HG03280 (cell line): ENCODE results near the gene PDP2.
A peak's percentile ranks its signal among the peaks of the same experiment; 100 is the strongest.
"Not testable (repeated sequence)": the region's sequence is repeated elsewhere in the genome, so short reads cannot be mapped to it uniquely, and the experiment has no call there.

Experiments used
- ATAC-seq: cut with Tn5 transposase; IDR thresholded peaks from one replicate; pipeline ENCODE4 v1.9.1; 2021; ENCODE audit warnings: mild to moderate bottlenecking, moderate library complexity; ENCODE audit not compliant: unreplicated experiment

Gene PDP2

DNA sequence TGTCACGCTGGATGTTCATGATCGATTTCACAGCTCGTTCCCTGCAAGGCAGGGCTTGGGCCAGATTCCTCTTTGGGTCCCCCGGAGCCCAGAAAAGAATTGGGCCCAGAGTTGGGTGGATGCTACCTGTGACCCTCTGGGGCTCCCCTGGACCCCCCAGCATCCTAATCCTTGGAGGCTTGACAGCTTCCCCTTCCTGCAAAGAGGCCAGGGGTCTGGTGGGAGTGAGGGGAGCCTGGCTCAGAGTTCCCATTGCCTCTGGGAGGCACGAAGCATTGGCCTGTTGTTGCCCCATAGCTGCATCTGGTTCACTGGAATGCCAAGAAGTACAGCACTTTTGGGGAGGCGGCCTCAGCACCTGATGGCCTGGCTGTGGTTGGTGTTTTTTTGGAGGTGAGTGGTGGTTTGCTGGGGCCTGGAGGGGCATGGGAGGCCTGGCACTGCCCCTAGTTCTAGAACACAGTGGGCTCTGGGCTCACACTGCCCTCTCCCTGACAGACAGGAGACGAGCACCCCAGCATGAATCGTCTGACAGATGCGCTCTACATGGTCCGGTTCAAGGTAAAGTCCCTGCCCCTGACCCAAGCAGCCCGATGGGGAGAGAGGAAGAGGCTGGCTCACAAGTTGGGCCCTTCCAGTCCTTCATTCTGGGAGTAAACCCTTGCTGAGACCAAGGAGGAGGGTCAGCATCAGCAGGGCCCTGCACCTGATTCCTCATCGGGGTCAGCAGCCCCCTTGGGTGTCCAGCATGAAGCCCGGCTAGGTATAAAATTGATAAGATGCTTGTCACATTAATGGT, 28.9 kb upstream of the PDP2 start:
- no peak for ATAC-seq

DNA sequence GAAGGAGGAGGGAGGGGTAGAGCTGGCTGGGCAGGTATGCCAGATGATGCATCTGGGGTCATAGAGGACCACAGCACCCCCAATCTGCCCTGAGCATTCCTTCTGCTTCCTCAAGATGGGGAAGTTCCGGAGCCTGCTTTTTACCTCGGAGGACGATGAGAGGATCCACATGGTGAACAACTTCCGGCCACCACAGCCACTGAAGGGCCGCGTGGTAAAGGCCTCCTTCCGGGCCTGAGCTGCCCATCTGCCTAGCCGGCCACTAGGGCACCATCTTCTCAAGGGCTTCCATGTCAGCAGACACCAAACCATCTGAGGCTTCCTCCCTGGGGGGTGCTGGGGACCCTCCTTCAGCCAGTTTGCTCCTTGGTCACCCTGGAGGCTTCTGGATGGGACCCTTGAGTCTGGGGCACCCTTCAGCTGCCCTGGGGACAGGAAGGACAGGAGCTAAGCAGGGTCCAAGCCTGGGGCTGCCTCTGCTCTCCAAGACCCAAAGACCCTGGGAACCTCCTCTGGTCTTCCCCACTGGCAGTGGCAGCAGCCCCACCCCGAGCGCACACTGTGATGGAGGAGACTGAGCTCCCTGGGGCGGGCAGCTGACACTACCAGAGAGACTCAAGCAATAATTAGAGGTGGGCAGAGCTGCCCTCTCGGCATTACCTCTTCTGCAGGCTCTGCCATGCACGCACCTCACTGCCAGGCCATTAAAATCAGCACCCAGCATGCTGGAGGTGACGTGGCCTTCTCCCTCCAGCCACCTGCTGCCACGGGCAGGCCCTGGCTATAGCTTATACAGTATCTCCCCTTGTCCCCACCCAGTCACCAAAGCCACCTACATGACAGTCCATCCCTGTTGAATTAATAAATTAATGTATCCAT, 26.8 kb upstream of the PDP2 start:
- no peak for ATAC-seq

DNA sequence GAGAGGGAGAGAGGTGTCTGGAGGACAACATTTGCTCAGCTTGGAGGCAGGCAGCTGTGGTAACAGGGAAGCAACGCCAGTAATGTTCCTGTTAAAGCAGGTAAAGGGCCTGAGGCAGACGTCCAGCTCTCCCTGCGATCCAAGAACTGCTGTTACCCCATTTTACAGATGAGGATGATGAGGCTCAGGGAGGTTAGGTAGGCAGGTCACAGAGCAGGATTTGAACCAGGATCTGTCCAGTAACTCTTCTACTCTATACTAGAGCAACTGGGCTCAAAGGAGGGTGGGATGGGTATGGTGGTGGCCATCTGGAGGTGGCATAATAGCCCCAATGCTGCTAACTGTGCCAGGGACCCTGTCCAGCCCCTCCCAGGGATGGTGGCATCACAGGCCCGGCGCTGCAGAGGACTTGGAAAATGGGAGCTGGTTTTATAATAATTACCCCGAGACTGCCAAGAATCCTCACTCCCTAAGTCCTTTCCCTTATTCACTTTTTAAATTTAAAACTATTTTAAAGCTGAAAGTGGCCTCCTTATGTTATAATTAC, 24.1 kb upstream of the PDP2 start:
- ATAC-seq, result no peak

DNA sequence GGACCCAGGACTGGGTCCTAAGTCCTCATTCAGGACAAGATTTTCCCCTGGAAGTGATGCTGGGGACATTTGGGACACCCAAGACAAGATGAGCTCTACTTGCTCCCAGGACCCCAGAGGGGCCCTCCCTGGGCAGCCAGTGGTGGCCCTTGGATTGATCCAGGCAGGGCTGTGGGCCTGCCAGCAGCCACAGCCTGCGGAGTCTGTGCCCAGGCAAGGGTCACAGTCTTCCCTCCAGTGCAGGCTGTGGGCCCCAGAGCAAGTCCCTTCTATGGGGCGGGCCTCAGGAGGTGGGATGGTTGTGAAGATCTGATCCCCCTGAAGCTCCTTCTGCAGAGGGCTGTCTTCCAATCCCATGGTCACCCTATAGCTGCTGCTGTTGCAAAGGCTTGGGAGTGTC, 23.5 kb upstream of the PDP2 start:
- no peak for ATAC-seq

DNA sequence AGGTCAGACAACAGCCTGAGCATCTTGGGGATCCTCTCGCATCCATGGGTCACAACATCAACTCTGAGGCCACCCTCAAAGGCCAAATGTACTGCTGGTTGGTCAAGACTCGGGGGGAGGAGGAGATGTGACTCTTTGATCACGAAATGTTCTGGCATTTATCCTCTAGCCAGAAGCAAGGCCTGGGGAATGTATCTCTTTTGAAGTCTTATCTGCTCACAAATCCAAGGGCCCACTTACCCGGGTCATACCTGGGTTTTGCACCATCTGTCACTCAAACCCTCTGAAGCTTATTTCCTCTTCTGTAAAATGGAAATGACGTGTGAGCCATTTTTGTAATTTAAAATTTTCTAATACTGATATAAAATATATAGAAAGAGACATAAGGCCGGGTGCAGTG, 22.9 kb upstream of the PDP2 start:
- ATAC-seq, result no peak

DNA sequence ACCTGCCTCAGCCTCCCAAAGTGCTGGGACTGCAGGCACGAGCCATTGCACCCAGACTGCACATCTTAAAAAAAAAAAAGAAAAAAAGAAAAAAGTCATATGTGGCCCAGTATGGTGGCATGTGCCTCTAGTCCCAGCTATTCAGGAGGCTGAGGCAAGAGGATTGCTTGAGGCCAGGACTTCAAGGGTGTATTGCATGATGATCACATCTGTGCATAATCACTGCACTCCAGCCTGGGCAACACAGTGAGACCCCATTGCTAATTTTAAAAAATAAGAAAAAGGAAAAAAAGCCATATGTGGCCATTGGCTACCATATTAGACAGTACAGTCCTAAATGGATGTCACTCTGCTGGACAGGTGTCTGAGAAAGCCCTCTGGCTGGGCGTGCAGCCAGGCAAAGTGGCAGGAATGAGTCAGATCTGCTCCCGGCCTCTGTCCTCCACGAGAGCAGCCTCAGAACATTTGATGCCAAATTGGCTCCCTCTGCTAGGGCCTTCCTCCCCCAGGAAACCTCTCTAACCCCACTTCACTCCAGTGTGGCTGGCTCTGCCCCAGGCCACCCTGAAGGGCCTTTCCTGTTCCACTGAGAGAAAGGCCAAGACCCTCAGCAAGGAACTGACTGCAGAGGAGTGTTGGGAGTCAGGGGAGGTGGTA, 21.4 kb upstream of the PDP2 start:
- ATAC-seq, result no peak

DNA sequence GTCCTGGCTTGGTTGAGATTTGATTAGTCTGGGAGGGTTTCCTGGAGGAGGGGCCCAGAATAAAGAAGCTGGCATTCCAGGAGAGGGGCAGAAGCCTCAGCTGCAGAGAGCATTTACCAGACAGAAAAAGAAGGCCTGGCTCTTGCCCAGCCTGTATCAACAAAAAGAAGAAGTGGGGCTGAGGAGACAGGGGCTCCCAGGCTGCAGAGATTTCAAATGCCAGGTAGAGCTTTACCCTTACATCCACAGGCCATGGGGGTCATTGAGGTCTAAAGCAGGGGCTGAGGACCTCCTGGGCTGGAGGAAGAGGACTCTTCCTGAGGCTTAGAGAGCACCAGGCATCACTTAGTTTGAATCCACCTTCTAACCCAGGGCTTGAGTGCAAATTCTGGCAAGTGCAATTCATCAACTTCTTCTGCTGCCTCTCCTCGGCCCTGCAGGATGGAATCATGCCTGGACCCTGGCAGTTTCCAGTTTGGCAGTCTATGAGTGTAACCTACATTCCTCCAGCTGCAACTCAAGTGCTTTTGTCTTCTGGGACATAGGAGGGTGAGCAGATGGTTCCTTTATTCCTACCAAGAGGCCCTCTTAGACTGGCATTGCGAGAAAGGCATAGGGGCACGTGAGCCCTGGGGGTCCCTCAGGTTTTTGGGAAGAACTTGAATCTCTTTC, 20.8 kb upstream of the PDP2 start:
- no peak for ATAC-seq

DNA sequence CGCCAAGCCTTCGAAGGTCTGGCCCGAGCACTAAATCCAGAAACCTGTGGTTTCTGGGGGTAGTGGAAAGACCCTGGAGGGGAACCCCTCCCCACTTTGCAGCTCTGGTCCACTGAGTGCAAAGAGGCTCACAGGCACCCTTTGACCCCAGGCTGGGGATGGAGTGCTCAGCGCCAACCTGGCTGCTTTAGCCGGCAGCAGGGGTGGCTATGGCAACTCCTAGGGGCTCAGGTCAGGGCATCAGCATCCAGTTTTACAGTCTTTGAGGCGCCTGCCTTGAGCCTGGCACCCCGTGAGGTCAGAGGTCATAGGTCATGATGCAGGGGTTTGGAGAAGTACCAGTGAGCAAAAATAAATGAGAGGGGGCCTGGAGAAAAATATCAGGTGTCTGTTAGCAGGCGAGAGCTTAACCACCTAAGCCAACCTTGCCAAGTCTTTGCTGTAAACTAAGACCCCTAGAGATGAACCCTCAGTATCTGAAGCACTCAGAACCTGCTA, 18.2 kb upstream of the PDP2 start:
- no peak for ATAC-seq

DNA sequence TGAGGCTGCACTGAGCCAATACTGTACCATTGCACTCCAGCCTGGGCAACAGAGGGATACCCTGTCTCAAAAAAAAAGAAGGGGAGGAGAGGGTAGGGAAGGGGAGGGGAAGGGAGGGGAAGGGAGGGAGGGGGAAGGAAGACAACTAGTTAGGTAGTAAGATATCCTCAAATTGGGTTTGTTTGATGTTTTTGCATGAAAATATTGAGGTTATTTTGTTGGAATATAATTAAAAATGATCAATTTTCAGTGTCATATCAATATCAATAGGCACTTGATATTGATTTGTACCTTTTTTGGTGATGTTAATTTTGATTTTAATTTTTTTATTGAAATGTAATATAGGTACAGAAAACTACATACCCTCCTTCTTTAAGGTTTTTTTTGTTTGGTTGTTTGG, 16.6 kb upstream of the PDP2 start:
- no peak for ATAC-seq

DNA sequence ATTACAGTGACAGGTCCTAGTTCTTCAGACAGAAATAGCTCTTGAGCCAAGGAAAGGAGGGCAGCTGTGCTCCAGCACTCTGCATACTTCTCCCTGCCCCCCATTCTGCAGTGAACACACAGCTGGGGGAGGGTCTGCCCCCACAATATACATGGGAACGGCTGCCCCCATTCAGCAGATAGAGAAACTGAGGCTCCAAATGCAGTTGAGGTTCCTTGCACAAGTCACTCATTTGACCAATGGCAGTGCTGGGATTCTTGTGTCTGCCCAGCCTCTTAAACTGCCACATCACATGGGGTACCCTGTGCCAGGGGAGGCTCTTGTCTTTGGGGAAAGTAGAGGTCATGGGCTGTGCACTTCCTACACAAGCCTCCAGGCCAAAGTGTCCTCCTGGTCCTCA, 10.9 kb upstream of the PDP2 start:
- ATAC-seq, result no peak

DNA sequence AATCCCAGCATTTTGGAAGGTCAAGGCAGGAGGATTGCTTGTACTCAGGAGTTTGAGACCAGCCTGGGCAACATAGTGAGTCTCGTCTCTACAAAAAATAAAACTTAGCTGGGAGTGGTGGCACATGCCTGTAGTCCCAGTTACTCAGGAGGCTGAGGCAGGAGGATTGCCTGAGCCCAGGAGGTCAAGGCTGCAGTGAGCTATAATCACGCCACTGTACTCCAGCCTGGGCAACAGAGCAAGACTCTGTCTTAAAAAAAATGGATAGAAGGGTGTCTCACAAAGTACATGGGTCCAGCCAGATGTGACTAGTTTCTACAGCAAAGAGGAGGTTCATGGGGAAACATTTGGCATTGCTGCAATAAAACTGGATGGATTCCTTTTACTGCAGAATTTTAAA, 9.0 kb upstream of the PDP2 start:
- ATAC-seq, result not testable (repeated sequence)

DNA sequence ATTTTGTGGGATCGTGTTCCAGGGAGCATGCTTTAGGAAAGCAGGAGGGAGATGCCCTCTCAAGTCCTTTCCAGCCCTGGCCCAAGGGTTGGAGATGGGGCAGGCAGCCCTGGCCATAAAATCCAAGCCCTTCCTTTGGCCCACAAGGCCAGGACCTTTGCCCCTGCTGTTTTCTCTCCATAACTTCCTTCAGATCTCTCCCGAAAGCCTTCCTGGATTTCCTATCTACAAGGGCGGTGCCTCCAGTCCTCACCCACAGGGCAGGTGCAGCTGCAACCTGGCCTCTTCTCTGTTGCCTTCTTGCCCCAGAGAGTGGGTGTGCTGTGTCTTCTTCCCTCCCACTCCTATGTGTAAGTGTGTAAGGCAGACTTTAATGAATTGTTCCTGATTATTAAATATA, 8.5 kb upstream of the PDP2 start:
- ATAC-seq, result no peak

DNA sequence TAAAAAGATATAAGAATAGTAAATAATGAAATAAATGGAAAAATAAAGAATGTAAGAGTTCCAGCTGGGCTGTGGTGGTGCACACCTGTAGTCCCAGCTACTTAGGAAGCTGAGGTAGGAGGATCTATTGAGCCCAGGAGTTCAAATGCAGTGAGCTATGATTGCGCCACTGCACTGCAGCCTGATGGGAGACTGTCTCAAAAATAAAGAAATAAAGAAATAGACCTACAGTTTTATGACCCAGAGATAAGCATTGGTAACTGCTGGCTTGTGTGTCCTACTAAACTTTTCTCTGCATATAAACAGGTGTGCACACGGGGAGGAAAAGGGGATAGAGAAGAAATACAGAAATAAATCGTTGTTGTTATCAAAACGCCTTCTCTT, 7.8 kb upstream of the PDP2 start:
- ATAC-seq, result no peak

DNA sequence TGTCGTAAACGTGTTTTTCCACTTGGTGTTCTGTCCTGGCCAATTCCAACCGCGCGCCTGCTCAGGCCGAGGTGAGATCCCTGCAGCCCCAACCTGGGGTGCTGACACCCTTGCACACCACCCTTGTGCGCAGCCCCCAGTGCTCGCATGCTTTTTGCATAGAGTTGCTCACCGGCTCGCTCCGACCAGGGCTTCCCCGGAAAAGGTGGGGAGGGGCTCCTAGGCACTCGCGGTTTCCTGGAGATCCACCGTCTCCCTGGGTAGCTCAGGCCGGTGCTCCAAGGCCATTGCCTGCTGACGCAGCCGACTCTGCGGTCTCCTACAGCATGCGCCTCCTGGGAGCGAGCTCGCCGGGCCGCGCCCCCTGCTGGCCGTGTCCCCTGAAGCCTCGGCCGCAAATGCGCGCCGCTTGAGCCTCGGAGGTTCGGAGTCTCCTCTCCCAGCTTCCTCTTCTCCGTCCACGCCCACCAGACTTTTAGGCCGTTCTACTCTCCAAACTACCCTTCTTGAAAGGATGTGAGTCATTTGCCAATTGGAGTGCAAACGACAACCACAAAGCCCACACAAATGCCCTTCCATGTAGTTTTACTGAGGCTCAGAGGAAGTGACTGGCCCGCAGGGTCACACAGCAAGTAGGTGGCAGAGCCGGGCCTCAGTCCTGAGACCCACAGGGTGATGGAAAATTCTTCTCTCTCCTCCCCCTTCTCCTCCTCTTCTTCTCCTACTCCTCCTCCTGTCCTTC, 7.2 kb upstream of the PDP2 start:
- ATAC-seq, result peak; percentile 75

DNA sequence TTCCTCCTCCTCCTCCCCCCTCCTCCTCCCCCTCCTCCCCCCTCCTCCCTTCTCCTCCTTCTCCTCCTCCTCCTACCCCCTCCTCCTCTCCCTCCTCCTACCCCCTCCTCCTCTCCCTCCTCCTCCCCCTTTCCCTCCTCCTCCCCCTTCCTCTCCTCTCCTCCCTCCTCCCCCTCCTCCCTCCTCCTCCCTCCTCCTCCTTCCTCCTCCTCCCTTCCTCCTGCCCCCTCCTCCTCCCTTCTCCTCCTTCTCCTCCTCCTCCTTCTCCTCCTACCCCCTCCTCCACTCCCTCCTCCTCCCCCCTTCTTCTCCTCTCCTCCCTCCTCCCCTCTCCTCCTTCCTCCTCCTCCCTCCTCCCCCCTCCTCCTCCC, 6.6 kb upstream of the PDP2 start:
- ATAC-seq, result no peak

DNA sequence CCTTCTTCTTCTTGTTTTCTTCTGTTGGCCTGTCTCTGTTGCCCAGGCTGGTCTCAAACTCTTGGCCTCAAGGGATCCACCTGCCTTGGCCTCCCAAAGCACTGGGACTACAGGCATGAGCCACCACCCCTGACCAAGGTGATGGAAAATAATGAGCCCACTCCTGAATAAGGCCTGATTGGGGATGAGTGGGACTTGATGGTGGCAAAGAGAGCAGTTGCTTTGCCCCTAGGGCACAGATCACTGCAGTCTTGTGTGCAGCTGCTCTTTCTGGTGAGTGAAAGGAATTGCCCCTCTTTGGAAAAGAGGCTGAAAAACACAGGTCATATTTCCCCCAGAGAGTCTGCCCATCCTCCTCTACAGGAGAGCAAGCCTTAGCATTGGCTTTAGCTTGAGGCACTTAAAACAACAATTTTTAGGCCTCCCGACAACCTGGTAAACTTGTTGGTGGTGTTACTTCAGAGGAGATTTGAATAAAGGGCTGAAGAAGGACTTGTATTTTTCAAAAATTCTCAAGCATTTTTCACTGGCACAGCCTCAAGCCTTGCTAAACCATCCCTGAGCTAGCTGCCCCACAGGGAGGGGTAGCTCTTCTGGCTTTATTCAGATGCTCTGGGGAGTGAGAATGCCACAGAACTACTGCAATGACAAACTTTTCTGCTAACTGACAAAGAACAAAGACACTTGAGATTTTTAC, 6.1 kb upstream of the PDP2 start:
- no peak for ATAC-seq

DNA sequence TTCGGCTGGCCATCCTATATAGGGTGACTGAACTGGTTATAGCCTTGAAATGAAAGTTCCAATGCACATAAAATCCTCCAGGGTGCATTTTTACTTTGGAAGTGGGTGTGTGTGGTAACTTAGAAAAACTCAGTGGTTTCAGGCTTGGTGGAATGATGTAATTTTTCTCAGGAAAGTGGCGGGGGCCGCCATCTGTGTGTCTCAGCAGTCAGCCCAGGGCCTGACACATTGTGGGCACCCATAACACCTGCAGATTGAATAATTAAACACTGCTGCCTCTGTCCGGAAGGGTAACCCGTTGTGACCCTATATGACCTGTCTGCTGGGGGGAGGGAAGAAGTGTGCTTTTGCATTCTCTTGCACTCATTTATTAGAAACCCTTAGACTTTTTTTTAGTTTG, 2.2 kb upstream of the PDP2 start:
- no peak for ATAC-seq

DNA sequence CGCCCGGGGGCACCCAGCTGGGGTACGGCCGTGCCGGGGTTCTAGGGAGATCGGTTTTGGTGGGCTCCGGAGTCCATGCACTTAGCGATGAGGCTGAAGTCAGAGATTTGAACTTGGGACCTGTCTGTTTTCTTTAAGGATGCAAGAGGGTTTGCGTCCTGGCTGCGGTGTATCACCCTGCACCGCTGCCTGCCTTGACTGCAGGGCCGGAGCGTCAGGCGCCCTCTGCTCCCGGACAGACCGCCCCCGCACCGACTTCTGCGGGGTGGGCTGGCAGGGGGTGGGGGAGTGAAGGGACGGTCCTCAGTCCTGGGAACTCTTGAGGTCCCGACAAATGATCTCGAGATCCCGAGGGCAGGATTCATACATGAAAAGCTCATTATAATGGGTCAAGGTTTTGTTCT, 701 bp downstream of the PDP2 start:
- no peak for ATAC-seq

DNA sequence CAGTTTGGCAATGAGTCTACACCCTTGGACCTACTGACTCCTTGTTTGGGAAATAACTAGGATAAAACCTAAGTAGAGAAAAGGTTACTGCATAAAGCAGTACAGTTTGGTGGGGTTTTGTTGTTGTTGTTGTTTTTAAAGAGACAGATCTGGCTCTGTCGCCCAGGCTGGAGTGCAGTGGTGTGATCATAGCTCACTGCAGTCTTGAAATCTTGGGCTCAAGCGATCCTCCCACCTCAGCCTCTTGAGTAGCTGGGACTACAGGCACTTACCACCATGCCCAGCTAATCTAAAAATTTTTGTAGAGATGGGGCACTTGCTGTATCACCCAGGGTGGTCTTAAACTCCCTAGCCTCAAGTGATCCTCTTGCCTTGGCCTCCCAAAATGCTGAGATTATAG, 1.2 kb downstream of the PDP2 start:
- no peak for ATAC-seq
